RPMI8226 (cell line): ENCODE results near the gene ZBTB7A.

Experiments used
- DNase-seq: peaks from one replicate; pipeline ENCODE4 v3.0.0-alpha.2; 2015

ZBTB7A gene

GRCh38 chr19:4034048-4035017 is 32.4 kb downstream of the ZBTB7A start:
- DNase-seq: no peak

GRCh38 chr19:4033028-4033956 is 33.4 kb downstream of the ZBTB7A start:
- no peak for DNase-seq

- DNase-seq: no peak
Observed at GRCh38 chr19:4032436-4032835, 34.3 kb downstream of the ZBTB7A start.

- no peak for DNase-seq
Observed at GRCh38 chr19:4031420-4031819, 35.3 kb downstream of the ZBTB7A start.

GRCh38 chr19:4030981-4031380 is 35.7 kb downstream of the ZBTB7A start:
- DNase-seq: no peak

- no peak for DNase-seq
Observed at GRCh38 chr19:4030552-4030951, 36.1 kb downstream of the ZBTB7A start.

- no peak for DNase-seq
Observed at GRCh38 chr19:4029247-4029614, 37.5 kb downstream of the ZBTB7A start.

GRCh38 chr19:4028334-4029246 is 38.1 kb downstream of the ZBTB7A start:
- DNase-seq: no peak

- no peak for DNase-seq
Observed at GRCh38 chr19:4027146-4027545, 39.6 kb downstream of the ZBTB7A start.

GRCh38 chr19:4025317-4025716 is 41.4 kb downstream of the ZBTB7A start:
- DNase-seq: no peak

GRCh38 chr19:4023600-4024398 is 42.9 kb downstream of the ZBTB7A start:
- no peak for DNase-seq

GRCh38 chr19:4019578-4019977 is 47.1 kb downstream of the ZBTB7A start:
- no peak for DNase-seq

GRCh38 chr19:4018775-4019504 is 47.8 kb downstream of the ZBTB7A start:
- no peak for DNase-seq

- no peak for DNase-seq
Observed at GRCh38 chr19:4018140-4018613, 48.5 kb downstream of the ZBTB7A start.

GRCh38 chr19:4016903-4017638 is 49.6 kb downstream of the ZBTB7A start:
- no peak for DNase-seq

GRCh38 chr19:4016486-4016885 is 50.2 kb downstream of the ZBTB7A start:
- DNase-seq: no peak

- no peak for DNase-seq
Observed at GRCh38 chr19:4015705-4016402, 50.8 kb downstream of the ZBTB7A start.

GRCh38 chr19:4014541-4015491 is 51.9 kb downstream of the ZBTB7A start:
- no peak for DNase-seq
